ENCODE data around the gene CTAG1B.
"Not testable (repeated sequence)": the region's sequence is repeated elsewhere in the genome, so short reads cannot be mapped to it uniquely, and the experiment has no call there.

The CTAG1B gene

DNA sequence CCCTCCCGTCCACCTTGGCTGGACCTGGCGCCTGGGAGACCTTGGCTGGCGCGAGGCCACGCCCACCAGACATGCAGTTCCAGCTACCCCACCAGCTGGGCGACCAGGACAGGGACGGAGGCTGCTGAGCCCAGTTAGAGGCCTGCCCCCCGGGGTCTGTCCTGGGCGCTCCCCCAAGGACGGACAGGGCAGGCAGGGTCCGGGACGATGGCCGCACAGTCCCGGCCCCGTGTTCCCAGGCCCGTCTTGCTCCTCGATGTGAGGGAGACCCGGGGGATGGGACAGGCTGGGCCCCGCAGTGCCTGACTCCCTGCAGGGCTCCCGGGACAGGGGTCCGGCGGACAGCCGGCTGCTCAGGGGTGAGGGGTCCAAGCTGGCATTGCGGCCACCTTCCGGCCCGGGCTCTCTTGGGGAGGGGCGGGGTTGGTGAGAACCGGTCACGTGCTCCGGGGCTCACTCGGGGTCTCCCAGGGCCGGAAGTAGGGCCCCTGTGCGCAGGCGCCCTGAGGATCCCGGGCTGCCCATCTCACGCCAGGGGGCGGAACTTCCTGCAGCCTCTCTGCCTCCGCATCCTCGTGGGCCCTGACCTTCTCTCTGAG, 34.4 kb downstream of the CTAG1B start, which contains the start of gene CTAG1A:
TSS of gene CTAG1A (plus strand) at position 549 of the 599 bp plus-strand sequence. CDS start 74 bp downstream, outside the sequence.
- not testable (repeated sequence) for DNase-seq (ENCODE audit: low read depth)

DNA sequence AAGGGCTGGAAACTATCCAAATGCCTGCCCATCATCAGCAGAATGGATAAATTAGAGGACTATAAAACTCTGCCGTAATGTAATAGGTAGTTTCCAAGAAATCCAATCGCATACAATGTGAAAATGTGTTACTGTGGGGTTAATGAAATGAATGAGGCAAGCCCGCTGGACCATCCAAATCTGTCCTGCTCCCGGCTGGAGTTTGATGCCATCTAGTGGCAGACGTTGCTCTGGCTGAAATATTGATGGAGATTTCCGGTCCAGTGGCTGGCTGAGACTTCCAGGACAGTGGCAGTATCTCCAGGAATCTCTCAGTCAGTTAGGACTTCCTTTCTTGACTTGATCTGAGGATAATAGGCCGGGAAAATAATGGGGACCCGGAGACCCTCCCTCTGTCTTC, 36.1 kb downstream of the CTAG1B start:
- not testable (repeated sequence) for DNase-seq (ENCODE audit: low read depth)

DNA sequence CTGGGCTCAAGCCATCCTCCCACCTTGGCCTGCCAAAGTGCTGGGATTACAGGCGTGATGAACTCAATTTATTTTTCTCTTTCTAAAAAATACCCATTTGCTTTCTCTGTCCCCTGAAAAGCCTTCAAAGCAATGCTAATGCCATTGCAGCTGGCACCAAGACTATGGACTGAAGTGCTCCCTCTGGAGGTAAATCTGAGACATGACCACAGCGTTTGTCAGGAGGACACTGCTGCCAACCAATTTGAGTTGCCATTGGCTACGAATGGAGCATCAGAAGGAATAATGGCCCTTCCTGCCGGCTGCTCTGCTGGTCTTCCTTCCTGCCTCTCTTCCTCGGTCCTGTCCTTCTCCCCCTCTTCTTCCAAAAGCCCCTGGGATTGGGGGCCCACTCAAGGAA, 44.0 kb downstream of the CTAG1B start:
- DNase-seq (ENCODE audit: low read depth) = not testable (repeated sequence)

DNA sequence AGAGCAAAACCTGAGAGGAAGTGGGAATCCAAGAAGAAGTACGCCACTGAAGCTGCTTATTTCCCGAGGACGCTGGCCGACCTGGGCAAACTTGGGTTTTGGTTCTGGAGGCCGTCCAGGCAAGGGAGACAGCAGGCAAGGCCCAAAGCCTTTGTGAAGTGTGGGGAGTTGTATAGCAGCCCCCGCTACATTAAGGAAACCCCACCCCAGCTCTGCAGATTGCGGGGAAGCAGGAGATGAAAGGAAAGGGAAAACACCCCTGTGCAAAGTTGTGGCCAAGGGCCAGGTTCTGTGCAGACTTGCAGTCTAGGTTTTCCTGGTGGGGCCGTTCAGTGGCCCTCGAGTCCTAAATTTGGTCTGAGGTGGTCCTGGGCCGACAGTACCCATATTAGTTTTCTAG, 46.0 kb downstream of the CTAG1B start:
- not testable (repeated sequence) for DNase-seq (ENCODE audit: low read depth)

GRCh38 chrX:154570361-154570760, 48.7 kb downstream of the CTAG1B start:
- not testable (repeated sequence) for DNase-seq (ENCODE audit: low read depth)
